A673 (cell line): ENCODE results near the gene SMAD5.

Experiments used
- EZH2 ChIP-seq: fragments of 200-600 bp; sonication (generic); IDR thresholded peaks from 2 replicates; pipeline ENCODE4 v1.6.1; 2017; ENCODE audit warnings: borderline replicate concordance, low read depth, mild to moderate bottlenecking, mixed read lengths, antibody characterized with exemption, low read length; ENCODE audit not compliant: poor library complexity, severe bottlenecking
- TF ChIP-seq, protein P1 (sequence below): fragments of 300-800, 200-600 bp; sonication (generic); conservative IDR thresholded peaks from 2 replicates; pipeline ENCODE4 v1.5.1; 2017; ENCODE audit warnings: low read depth, mild to moderate bottlenecking, antibody characterized with exemption, low read length, moderate library complexity, mixed read lengths

DNA sequence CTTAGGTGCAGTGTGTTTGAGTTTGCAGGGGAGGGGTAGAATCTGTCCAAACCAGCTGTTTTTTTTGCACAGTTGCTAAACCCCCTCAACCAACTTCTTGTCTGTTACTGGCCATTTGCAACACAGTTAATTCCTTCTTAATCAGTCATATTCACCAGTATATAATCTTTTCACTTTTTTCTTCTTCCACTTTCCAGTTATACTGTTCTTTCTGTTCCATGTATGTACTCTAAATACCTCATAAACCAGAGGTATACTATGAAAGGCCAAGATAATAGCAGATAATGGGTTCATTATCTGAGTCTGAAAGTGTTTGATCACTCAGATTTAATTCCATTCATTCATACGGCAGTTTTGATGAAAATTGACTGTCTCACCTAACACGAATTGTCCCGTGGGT, 11.1 kb downstream of the SMAD5 start:
- TF ChIP-seq, protein P1, sequence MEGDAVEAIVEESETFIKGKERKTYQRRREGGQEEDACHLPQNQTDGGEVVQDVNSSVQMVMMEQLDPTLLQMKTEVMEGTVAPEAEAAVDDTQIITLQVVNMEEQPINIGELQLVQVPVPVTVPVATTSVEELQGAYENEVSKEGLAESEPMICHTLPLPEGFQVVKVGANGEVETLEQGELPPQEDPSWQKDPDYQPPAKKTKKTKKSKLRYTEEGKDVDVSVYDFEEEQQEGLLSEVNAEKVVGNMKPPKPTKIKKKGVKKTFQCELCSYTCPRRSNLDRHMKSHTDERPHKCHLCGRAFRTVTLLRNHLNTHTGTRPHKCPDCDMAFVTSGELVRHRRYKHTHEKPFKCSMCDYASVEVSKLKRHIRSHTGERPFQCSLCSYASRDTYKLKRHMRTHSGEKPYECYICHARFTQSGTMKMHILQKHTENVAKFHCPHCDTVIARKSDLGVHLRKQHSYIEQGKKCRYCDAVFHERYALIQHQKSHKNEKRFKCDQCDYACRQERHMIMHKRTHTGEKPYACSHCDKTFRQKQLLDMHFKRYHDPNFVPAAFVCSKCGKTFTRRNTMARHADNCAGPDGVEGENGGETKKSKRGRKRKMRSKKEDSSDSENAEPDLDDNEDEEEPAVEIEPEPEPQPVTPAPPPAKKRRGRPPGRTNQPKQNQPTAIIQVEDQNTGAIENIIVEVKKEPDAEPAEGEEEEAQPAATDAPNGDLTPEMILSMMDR: no peak
- no peak for TF ChIP-seq EZH2
